CD4-positive, alpha-beta T cell treated with Interleukin-15 for 1 hour (primary cell): ENCODE results near the gene PBRM1.
"Not testable (repeated sequence)": the region's sequence is repeated elsewhere in the genome, so short reads cannot be mapped to it uniquely, and the experiment has no call there.

ENCODE experiments used
- DNase-seq: peaks from one replicate; pipeline ENCODE4 v3.0.0-alpha.2; 2020

PBRM1 gene

DNA sequence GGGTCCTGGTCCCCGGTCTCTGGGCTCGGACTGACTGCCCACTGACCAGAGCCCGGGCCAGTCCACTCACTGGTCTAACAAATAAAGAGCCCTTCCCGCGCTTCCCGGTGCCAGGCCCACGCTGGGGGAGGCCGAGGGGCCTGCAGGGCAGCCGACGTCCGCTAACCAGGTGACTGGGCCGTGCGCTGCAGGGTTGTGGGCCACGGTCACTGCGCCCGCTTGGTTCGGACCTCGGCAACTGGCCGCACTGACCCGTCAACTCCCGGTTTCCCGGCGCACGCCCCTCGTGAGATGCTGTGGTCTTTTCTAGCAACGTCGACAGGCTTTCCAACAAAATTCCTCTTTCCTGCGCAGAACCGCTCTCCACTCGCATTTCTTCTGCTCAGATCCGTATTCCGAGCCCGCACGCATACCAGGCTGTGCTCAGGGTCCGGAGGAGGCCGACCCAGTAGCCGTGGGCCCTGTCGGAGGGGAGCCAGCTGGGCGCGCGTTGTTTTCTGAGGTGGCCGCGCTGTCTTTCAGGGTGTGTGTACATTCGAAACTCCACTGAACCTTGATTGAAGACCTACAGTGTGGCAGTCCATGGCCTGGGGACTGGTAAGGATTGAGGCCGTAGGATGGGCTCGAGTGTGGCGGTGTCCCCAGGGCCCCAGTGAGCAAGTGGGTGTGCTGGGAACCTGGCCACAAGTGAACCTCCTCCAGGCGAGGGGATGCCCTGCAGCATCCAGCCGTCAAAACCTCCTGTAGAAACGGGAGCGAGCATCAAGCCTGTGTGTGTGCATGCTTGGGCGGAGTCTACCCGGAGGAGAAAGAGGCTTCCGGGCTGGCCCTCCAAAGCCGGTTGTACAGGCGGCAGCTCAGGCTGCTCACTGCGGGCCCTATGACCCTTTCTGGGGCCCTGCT is 151.2 kb downstream of the PBRM1 start:
- peak; percentile 12 for DNase-seq

DNA sequence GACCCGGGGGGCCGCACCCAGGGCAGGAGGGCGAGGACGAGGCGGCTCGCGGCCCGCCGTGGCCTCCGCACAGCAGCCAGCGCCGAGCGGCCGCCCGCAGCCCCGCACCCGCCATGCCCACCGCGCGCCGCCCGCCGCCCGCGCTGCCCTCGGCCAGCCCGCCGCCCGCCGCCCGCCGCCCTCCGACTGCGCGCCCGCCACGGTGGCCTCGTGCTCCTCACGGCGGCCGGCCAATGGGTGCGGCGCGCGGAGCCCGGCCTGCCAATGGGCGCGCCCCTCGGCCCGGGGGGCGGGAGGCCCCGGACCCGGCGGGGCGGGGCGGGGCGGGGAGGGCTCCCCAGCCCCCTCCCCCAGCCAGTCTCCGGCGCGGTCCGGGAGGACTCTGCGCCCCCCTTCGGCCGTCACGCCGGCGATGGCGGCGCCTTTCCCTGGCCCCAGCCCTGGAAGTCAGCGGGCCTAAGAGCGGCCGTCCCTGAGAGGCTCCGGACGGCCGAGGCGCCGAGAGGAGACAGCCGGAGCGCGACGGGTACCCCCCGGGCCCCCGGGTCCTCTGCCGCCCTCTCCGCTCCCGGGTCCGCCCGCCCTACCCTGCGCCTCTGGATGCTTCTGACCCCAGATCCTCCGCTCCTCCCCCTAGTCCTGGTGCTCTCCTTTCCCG is 152.0 kb downstream of the PBRM1 start, which contains the start of gene NT5DC2:
Gene NT5DC2 (minus strand): TSS at position 235 of the 658 bp plus-strand sequence. CDS start 120 bp downstream, at position 115.
- peak; percentile 70 for DNase-seq

DNA sequence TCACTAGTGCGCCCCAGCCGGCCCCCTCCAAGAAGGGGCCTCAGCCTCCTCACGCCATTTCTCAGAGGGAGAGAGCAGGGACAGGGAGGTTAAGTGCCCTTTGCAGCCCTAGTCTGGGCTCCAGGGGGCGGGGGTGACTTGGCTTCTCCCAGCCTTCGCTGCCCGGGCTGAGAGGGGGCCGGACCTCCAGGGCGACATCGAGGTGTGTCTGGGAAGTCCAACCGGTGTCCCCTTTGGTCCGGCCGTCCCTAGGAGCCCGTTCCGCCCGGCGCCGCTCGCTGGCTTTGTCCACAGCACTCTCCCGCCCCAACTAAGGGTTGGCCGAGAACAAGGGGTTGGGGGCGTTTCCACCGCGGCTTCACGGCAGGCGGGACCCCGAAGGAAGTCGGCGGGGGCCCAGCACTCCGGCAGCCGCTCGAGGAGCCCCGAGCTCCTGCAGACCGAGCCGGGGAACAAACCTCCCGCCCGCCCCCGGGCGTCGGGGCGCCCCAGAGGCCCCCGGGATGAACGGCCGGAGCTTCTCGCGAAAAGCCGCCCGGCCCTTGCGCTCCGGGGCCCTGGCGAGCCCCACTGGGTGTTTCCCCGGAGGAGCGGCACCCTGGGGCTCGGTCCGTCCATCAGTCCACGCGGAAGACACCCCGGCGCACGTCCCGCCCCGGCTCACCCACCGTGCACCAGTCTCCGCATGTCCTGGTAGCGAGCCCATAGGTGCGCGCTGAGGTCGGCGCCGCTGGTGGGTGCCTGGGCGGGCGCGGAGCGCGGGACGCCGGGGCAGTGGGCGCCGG is 152.7 kb downstream of the PBRM1 start:
- DNase-seq: peak; percentile 16

DNA sequence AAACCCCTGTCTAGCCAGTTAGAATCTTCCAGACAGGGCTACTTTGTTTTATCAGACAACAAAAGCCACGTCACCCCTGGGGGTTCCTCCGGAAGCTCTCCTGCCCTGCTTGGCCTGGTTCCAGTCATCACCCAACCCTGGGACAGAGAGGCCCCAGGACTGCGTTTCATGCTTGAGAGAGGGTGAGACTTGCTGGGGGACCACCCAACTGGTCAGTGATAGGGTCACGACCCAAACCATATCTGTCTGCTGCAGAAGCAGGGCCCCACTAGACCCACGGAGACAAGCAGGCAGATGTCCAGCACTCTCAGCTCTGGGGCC is 153.2 kb downstream of the PBRM1 start:
- peak; percentile 47 for DNase-seq

DNA sequence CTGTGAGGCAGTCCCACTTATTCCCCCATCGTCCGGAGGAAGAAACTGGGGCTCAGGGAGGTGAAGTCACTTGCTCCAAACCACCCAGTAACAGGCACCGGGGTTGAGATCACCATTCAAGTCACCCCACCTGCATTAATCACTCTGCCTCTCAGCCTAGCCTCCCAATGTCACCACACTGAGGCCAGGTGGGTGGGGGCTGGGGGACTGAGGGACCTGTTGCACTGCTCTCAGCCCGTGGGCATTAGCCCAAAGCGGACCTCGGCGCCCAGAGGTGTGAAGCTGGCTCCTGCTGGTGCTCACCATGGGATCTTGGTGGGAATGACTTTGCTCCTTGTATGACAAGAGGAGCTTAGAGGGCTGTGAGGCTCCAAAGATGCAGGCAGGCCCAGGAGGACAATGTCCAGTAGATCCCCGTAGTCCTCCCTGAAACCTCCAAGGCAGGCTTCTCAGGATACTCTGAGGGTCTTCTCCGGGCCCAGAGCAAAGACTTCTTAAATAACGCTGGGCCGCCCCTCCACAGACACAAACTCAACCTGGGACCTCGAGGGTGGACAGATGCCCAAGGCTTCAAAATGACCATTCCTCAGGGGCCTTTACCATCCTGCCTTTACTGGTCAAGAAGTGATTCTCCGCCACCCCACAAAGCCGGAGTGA is 153.7 kb downstream of the PBRM1 start:
- DNase-seq: peak; percentile 15

DNA sequence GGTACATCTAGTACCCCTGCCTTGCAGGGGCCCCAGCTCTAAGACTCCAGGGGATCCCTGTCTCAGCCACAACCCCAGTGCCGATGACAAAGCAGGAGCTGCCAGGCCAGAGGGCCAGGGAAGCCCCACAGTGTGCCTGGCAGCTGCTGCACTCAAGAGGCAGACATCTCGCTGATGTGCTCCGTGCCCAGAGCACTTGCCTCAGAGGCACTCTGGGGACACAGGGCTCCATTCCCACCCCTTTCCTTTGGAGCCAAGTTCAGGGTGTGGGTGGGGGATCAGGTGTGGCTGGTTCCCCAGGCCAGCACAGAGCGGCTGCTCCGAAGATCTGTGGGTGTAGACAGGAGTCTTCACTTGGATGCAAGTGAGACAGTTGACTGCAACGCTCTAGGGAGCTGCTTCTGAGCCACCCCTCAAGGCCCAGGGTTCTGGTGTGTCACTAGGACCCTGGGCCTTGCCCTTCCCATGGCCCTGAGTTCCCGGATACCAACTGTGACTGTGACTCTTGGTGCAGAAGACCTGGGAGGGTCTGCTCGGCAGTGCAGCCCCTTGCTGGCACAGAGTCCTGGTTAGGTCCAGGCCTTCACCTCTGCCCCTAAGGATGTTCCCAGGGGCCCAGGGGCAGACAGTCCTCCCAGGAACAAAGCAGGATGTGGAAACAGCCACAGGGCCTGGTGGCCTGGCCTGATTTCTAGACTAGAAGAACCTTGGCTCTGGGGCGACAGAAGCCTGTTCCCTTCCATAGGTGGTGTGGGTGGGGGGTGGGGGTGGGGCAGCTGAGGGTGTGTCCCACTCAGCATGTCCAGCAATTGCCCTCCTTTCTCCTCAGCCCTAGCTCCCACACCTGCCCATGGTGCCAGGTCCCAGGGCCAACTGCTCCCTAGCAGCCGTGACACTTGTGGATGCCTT is 154.5 kb downstream of the PBRM1 start:
- peak; percentile 9 for DNase-seq

DNA sequence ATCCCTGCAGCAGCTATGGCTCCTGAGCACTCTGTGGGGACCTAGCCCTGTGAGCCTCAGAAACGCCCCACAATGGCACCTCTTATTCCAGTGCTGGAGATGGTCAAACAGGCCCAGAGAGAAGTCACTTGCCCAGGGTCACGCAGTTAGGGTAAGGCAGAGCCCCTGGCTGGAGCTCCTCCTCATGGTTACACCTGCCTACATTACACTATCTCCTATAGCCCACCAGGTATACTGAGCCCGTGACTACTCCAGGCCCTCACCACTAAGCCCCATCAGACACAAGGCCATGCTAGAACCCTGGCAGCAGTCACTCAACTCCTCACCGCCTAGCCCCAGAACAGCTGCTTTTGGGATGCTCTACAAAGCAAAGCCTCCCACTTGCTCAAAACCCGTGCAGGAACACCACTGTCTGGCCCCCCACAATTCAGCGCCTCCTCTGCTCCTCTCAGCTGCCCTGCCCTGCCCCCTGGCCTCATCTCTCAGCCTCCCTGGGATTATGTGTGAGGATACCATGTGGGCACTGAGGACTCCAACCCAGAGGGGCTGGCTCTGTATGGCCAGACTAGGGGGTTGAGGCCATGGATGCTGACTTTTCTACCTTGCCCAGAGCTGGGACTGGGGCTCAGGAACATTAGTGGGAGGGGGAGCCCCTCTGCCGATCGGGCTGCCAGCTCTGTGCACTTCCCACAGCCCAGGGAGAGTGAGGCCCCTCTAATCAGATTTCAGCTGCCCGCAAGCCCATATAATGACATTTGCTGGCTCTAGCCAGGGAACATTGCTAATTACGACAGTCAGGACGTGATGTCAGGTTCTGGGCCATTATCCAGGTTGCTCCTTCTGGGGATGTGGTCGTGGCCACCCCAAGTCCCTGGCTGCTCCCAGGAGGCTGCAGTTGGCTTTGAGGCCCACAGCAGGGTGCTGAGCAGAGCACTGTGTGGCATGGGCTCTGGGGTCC is 156.1 kb downstream of the PBRM1 start:
- peak; percentile 15 for DNase-seq

DNA sequence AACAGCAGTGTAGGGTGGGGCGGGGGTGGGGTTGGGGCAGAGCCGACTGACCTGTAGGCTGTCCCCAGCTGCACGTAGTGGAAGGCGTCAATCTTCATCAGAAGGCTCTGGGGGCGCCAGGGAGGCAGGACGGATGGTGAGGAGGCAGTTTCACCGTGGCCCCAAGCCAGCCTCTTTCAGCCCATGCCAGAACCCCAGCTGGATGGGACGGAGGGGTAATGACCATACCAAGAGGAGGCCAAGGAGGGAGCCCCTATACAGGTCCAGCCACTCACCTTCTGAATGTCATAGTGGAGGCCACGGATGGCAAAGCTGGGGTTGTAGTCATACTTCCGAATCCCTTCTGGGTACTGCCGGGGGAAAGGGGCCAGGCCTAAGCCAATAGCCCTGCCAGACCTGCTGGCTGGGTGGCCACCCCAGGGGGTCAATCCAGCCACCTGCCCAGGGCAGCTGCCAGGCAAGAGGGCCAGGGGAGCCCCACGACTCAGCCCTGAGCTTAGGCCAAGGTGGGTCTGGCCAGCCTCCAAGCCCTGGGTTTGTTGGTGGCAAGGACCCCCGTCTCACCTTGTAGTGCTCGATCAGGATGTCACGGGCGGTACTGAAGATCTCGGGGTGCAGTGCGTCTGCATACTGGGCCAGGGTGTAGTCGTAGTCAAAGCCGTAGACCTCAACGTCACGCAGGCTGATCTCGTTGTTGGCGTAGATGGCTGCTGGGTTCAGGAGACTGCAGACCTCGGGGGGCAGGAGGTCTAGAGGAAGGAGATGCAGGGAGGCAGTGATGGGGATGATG is 156.9 kb downstream of the PBRM1 start:
- DNase-seq: peak; percentile 15

DNA sequence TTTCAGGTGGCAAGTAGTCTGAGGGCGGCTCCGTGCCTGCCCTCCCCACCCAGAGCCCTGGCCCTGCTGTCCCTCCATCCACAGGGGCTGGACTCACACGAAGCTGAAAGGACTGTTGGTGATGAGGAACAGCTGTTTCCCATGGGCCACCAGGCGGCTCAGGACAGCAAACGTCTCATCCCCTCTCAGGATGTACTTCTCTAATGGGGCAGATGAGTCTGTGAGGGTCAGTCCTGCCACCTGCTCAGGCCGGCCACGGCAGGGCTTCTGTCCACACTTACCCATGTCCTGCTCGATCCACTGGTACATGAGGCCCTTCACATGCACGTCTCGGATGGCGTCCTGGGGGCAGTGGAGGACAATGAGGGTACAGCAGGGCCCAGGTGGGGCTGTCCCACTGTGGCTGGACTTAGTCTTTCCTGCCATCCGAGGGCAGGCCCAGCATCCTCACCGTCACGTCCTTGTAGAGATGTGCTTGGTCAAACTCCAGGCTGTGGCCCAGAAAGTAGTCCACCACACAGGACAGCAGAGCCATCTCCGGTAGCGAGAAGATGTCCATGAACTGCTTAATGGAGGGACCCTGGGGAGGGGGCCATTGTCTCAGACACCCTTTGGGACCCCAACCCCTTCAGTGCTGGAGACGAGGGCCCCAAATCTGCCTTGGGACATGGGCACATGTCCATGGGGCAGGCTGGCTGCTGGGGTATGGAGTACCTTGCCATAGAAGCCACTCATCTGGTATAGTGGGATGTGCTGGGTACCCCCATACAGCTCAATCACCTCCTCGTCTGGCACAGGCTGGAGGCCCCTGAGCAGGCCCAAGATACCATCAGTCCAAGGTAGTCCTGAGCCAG is 157.8 kb downstream of the PBRM1 start:
- DNase-seq: peak; percentile 10

DNA sequence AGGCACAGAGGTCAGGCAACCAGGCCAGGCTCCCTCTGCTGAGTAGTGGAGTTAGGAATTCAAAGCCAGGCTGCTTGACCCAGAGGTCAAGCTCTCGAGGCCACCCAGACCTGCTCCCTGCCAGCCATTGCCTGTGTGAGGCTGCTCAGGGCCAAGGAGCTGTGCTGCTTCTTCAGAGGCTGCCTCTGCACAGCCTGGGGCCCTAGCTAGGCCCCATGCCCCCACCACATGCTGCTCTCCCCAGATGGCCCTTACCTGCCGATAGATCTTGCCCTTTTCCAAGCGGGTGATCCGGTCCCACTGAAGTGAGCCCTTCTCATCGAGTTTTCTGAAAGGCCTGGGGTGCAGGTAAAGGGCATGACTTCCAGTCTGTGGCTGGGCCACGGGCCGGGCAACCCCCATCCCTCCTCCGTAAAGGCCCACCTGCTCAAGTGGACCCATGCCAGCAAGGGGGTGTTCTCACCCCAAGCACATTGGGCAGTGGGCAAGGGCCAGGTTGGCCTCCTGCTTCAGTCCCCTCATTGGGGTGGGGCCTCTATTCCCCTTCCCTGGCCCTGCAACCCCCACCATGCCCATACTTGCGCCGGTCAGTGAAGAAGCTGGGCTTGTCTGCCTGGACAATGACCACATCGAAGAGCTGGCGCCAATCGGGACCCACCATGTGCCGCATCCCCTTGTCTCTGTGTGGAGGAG is 158.5 kb downstream of the PBRM1 start:
- peak; percentile 9 for DNase-seq

DNA sequence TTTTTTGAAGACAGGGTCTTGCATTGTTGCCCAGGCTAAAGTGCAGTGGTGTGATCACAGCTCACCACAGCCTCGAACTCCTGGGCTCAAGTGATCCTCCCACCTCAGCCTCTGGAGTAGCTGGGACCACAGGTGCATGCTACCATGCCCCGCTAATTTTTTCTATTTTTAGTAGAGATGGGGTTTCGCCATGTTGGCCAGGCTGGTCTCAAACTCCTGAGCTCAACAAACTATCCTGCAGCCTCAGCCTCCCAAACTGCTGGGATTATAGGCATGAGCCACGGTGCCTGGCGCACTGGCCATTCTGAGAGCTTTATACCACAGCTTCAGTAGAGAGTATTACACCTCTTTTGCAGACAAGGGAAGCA is 159.1 kb downstream of the PBRM1 start:
- DNase-seq: not testable (repeated sequence)

DNA sequence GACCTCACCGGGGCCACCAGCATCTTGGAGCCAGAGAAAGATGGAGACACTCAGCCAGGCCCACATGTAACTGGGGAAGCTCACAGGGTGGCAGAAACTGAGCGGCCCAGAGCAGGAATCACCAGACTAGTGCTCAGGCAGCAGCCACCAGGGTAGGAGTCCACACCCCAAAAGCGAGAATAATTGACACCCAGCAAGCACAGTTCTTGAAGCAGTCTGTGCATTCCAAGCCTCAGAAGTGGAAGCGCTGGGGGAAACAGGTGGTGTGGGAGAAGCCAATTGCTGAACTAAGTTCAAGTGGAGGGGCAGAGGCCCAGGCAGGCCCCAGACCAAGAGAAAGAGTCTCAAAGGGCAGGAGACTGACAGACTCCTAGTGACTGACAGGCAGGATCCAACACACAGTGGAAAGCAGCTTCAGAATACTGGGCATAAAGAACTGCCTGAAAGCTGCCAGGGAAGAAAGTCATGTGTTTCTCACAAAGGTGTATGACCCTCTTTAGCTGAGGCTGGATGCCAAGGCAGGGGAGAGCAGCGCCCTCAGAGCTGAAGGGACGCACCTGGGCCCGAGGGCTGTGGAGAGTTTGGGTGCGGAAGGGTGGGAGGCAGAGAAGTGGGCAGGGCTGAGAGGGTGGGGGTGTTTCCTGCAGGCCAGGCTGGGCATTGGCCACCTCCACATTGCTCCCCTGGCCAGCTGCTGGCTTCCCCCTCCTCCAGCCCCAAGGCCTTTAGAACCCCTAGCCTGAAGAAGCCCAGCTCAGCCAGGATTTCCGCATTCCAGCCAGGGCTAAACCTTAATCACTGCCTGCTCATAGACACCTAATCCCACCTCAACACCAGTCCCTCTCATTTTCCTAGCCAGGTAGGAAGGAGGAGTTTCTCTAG is 159.8 kb downstream of the PBRM1 start:
- DNase-seq: no peak

DNA sequence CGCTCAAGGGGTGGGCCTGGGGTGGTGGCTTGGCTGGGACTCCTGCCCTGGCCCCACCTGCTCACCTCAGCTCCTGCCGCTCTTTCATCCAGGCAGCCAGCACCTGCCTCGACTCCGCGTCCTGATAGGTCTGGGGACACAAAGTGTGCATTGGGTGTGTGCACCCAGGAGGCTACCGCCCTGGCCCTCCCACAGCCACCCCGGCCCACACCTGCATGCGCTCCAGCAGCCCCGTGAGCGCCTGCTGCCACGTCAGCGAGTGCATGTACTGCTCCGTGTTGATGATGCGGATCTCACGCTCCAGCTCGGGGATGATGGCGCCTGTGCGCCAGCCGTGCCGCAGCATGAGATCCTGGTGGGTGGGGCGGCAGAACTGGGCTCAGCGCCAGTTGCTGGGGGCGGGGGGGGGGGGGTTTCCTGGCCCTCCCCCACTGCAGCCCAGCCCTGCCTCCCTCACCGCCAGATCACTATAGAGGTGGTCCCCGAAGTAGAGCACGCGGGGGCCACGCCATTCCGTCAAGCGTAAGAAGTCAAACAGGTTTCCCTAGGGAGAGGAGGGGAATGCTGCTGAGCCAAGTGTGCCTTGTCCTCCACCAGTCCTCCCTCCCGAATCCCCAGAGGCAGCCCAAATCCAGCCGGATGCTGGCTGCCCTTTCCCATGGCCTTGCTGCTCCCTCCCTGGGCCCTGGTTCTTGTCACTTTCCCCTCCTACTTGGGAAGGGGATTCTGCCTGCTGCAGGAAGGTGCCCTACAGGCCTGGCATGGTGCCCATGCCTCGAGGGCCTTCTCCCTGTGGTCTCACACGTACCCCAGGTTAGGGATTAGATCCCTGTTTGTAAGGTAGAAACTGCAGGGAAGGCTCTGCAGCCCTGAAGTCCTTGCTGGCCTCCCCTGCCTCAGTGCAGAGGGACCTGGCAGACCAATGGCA is 160.7 kb downstream of the PBRM1 start:
- no peak for DNase-seq

DNA sequence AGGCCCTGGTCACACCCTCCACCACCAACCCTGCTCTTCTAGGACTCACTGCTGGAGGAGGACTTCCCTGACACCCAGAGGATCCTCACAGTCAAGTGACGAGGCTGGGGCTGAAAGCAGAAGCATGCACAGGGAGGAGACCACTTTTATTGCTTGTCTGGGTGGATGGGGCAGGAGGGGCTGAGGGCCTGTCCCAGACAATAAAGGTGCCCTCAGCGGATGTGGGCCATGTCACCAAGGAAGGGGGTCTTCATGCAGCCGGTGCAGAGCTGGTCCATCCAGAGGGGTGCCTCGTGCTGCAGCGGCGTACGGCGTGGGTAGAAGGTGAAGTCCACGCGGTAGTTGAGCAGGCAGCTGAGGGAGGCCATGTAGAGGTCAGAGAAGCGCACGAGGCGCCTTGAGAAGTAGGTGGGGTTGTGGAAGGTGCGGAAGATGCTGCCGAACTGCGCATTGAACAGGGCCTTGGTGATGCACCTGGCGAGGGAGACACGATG is 161.4 kb downstream of the PBRM1 start:
- no peak for DNase-seq

DNA sequence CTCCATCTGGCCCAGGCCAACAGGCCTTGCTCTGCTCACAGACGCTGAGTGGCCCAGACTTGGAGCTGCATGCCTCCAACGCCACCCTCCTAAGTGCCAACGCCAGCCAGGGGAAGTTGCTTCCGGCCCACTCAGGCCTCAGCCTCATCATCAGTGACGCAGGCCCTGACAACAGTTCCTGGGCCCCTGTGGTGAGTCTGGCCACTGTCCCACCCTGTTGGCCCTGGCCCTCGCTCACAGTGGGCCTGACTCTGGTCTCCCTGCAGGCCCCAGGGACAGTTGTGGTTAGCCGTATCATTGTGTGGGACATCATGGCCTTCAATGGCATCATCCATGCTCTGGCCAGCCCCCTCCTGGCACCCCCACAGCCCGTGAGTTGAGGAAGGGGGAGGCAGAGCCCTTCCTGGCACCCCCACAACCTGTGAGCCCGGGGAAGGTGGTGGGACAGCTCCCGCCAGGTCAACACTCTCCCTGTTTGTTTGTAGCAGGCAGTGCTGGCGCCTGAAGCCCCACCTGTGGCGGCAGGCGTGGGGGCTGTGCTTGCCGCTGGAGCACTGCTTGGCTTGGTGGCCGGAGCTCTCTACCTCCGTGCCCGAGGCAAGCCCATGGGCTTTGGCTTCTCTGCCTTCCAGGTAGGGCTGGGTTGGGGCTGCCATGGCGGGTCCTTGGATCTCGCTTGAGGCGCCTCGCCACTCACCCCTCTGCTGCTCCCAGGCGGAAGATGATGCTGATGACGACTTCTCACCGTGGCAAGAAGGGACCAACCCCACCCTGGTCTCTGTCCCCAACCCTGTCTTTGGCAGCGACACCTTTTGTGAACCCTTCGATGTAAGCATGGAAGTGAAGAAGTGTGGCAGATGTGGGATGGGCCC is 162.1 kb downstream of the PBRM1 start:
- no peak for DNase-seq
